Measurements from ENCODE around the gene SSBP3.

SSBP3 gene

DNA sequence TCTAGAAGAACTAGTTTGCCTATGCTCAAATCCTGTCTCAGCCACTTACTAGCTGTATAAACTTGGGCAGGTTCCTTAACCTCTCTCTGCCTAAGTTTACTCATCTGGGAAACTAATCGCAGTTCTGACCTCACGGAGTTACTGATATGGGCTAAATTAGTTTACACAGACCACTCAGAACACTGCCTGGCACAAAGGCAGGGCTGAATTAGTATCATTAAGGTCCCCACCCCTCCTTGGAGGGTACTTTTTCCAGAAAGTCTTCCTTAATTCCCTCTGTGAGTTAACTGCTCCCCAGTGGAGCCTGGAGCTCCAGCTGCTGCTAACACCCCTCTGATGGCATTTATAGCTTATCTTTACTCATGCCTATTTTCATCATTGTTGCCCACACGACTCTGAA, 40.3 kb downstream of the SSBP3 start:
- Histone ChIP-seq H4K20me1 (ENCODE audit: low read depth, low read length) (no peaks in the 10 kb centered on the region), H3K9me3 (ENCODE audit: insufficient read depth, low read length) (no peaks in the 10 kb centered on the region), H2AFZ (ENCODE audit: low read depth, low read length, severe bottlenecking) (no peak overlapping the region), H3K4me3 (ENCODE audit: insufficient read depth, low read length, poor library complexity, severe bottlenecking) (no peak overlapping the region), H3K79me2 (ENCODE audit: insufficient read depth, low read length) (no peaks in the 10 kb centered on the region), H3K4me2 (ENCODE audit: low read depth, low read length, poor library complexity, severe bottlenecking) (no peak overlapping the region), H3K9me2 (replicated peaks; ENCODE audit: insufficient read depth, low read length) (no peaks in the 10 kb centered on the region), H3K27ac (ENCODE audit: low read depth, low read length) (no peak overlapping the region), H3K36me3 (ENCODE audit: low read length) (no peaks in the 10 kb centered on the region), H3K9ac (ENCODE audit: low read length) (no peak overlapping the region), H3F3A (ENCODE audit: insufficient read depth) (no peaks in the 10 kb centered on the region), H3K27me3 (ENCODE audit: low read length) (no peaks in the 10 kb centered on the region)
- TF ChIP-seq CTCF (IDR thresholded peaks at IDR 0.05; ENCODE audit: insufficient read depth, low read length, poor library complexity, severe bottlenecking) (no peak), EZH2phosphoT487 (conservative IDR thresholded peaks at IDR 0.05; ENCODE audit: low read length) (no peak)

GRCh38 chr1:54365398-54365797, 40.8 kb downstream of the SSBP3 start:
- Histone ChIP-seq H3K4me2 (ENCODE audit: low read depth, low read length, poor library complexity, severe bottlenecking) (no peak overlapping the region), H3K9me2 (replicated peaks; ENCODE audit: insufficient read depth, low read length) (no peaks in the 10 kb centered on the region), H3K9me3 (ENCODE audit: insufficient read depth, low read length) (no peaks in the 10 kb centered on the region), H3K4me3 (ENCODE audit: insufficient read depth, low read length, poor library complexity, severe bottlenecking) (no peak overlapping the region), H4K20me1 (ENCODE audit: low read depth, low read length) (no peaks in the 10 kb centered on the region), H2AFZ (ENCODE audit: low read depth, low read length, severe bottlenecking) (no peak overlapping the region), H3K79me2 (ENCODE audit: insufficient read depth, low read length) (no peaks in the 10 kb centered on the region), H3K27ac (ENCODE audit: low read depth, low read length) (no peak overlapping the region), H3K9ac (ENCODE audit: low read length) (no peak overlapping the region), H3F3A (ENCODE audit: insufficient read depth) (no peaks in the 10 kb centered on the region), H3K27me3 (ENCODE audit: low read length) (no peaks in the 10 kb centered on the region), H3K36me3 (ENCODE audit: low read length) (no peaks in the 10 kb centered on the region)
- no peak for TF ChIP-seq EZH2phosphoT487 (conservative IDR thresholded peaks at IDR 0.05; ENCODE audit: low read length)
- TF ChIP-seq CTCF (IDR thresholded peaks at IDR 0.05; ENCODE audit: insufficient read depth, low read length, poor library complexity, severe bottlenecking) = no peak

DNA sequence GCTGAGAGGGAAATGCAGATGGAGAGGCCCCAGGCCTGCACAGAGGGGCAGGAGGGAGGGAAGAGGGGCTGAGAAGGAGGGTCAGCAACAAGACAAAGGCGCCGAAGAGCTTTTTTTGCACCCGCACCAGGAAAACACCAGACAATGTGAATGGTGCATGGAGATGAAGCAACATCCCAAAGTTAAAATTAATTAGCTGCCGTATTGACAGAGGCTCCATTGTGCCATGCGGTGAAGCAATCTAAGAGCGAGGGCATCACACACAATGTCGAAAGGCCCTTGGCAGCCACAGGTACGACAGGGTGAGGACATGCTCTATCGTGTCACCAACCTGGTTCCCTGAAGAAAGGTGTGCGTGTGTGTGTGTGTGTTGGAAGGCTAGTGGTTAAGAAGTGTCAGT, 41.2 kb downstream of the SSBP3 start:
- Histone ChIP-seq H3K4me2 (ENCODE audit: low read depth, low read length, poor library complexity, severe bottlenecking) (no peak overlapping the region), H3K27ac (ENCODE audit: low read depth, low read length) (no peak overlapping the region), H3K9me3 (ENCODE audit: insufficient read depth, low read length) (no peaks in the 10 kb centered on the region), H3K9me2 (replicated peaks; ENCODE audit: insufficient read depth, low read length) (no peaks in the 10 kb centered on the region), H3K79me2 (ENCODE audit: insufficient read depth, low read length) (no peaks in the 10 kb centered on the region), H4K20me1 (ENCODE audit: low read depth, low read length) (no peaks in the 10 kb centered on the region), H3F3A (ENCODE audit: insufficient read depth) (no peaks in the 10 kb centered on the region), H3K4me3 (ENCODE audit: insufficient read depth, low read length, poor library complexity, severe bottlenecking) (no peak overlapping the region), H3K36me3 (ENCODE audit: low read length) (no peaks in the 10 kb centered on the region), H2AFZ (ENCODE audit: low read depth, low read length, severe bottlenecking) (no peak overlapping the region), H3K9ac (ENCODE audit: low read length) (no peak overlapping the region), H3K27me3 (ENCODE audit: low read length) (no peaks in the 10 kb centered on the region)
- TF ChIP-seq EZH2phosphoT487 (conservative IDR thresholded peaks at IDR 0.05; ENCODE audit: low read length) (no peak), CTCF (IDR thresholded peaks at IDR 0.05; ENCODE audit: insufficient read depth, low read length, poor library complexity, severe bottlenecking) (no peak)

GRCh38 chr1:54364582-54364981, 41.6 kb downstream of the SSBP3 start:
- no peaks in the 10 kb centered on the region for H3K9me2 ChIP-seq (replicated peaks; ENCODE audit: insufficient read depth, low read length)
- TF ChIP-seq CTCF (IDR thresholded peaks at IDR 0.05; ENCODE audit: insufficient read depth, low read length, poor library complexity, severe bottlenecking) = no peak
- H3K27me3 ChIP-seq (ENCODE audit: low read length) = no peaks in the 10 kb centered on the region
- no peaks in the 10 kb centered on the region for H3F3A ChIP-seq (ENCODE audit: insufficient read depth)
- no peak overlapping the region for H2AFZ ChIP-seq (ENCODE audit: low read depth, low read length, severe bottlenecking)
- no peak overlapping the region for H3K4me2 ChIP-seq (ENCODE audit: low read depth, low read length, poor library complexity, severe bottlenecking)
- no peak overlapping the region for H3K9ac ChIP-seq (ENCODE audit: low read length)
- no peaks in the 10 kb centered on the region for H3K9me3 ChIP-seq (ENCODE audit: insufficient read depth, low read length)
- no peaks in the 10 kb centered on the region for H3K79me2 ChIP-seq (ENCODE audit: insufficient read depth, low read length)
- H4K20me1 ChIP-seq (ENCODE audit: low read depth, low read length) = no peaks in the 10 kb centered on the region
- H3K36me3 ChIP-seq (ENCODE audit: low read length) = no peaks in the 10 kb centered on the region
- H3K27ac ChIP-seq (ENCODE audit: low read depth, low read length) = no peak overlapping the region
- H3K4me3 ChIP-seq (ENCODE audit: insufficient read depth, low read length, poor library complexity, severe bottlenecking) = no peak overlapping the region
